Endothelial cell of umbilical vein (primary cell): ENCODE data around the gene LHFPL2. TPM values are rescaled to one million over a fixed set of nuclear protein-coding genes. Genes with fewer than 3 reads are reported as not detected.

Experiments used
- BruUV-seq: library from RNA; stranded (reverse); fragments of 400-500 nt; replicated peaks from 2 replicates; lab custom pipeline; 2021; lab: Mats Ljungman, UMichigan
- CTCF ChIA-PET: fragments of 300-600, 350-600 bp; sonication (Branson Sonifier 250); formaldehyde crosslinking; loops from one replicate; lab custom pipeline; 2021; ENCODE audit warnings: antibody characterized with exemption, inconsistent platforms; lab: Charles Lee
- POLR2A ChIA-PET: fragments of 300-600, 350-600 bp; sonication (Branson Sonifier 250); formaldehyde crosslinking; loops from one replicate; lab custom pipeline; 2021; ENCODE audit warnings: antibody characterized with exemption, inconsistent platforms; lab: Charles Lee
- DNase-seq: peaks from one replicate; pipeline ENCODE4 v3.0.0-alpha.2; 2011; ENCODE audit warnings: low read depth, low spot score
- FAIRE-seq: peaks from 2 replicates; lab custom pipeline; 2011; peaks lifted over from hg19 to GRCh38; lab: Jason Lieb, UNC
- H2AFZ ChIP-seq: 2 replicates; pipeline ENCODE4 v1.6.0; 2012; ENCODE audit warnings: low read depth, low read length, control low read depth, inconsistent platforms
- H3K27ac ChIP-seq: 2 replicates; pipeline ENCODE4 v1.5.1; 2011; ENCODE audit warnings: low read depth, mild to moderate bottlenecking, control low read depth, low read length, moderate library complexity; ENCODE audit not compliant: insufficient read depth
- H3K27me3 ChIP-seq, 2 experiments: 2 replicates each; pipeline versions ENCODE4 v1.6.0 to v1.6.1; 2011; ENCODE audit warnings: low read length in 2 of 2, mixed read lengths in 1 of 2; ENCODE audit not compliant: control insufficient read depth in 2 of 2, insufficient read depth in 2 of 2
- H3K36me3 ChIP-seq, 2 experiments: 2 replicates in 1 of 2; 3 replicates in 1 of 2; pipeline ENCODE4 v1.5.1; 2011; ENCODE audit warnings: low read length in 2 of 2, mild to moderate bottlenecking in 1 of 2, moderate library complexity in 1 of 2; ENCODE audit not compliant: control insufficient read depth in 2 of 2, insufficient read depth in 2 of 2; ENCODE audit errors: extremely low read depth in 1 of 2
- H3K4me1 ChIP-seq: 3 replicates; pipeline ENCODE4 v1.5.1; 2011; ENCODE audit warnings: mild to moderate bottlenecking, low read length; ENCODE audit not compliant: control insufficient read depth, insufficient read depth; ENCODE audit errors: extremely low read depth
- H3K4me2 ChIP-seq: 2 replicates; pipeline ENCODE4 v1.6.1; 2011; ENCODE audit warnings: low read length, control low read depth, mixed read lengths; ENCODE audit not compliant: insufficient read depth
- H3K4me3 ChIP-seq, 3 experiments: fragments of 200-600 bp in 1 of 3; sonication (generic), shearing (Covaris generic) in 1 of 3; replicated peaks in 1 of 3; 2 replicates each; pipeline ENCODE4 v1.5.1; 2011 to 2016; ENCODE audit warnings: control low read depth in 3 of 3, low read length in 3 of 3, mild to moderate bottlenecking in 2 of 3, inconsistent platforms in 1 of 3, low read depth in 1 of 3, moderate library complexity in 1 of 3; ENCODE audit not compliant: insufficient read depth in 1 of 3
- H3K79me2 ChIP-seq: 2 replicates; pipeline ENCODE4 v1.6.0; 2012; ENCODE audit warnings: low read length, inconsistent platforms; ENCODE audit not compliant: control insufficient read depth, insufficient read depth
- H3K9ac ChIP-seq: replicated peaks from 2 replicates; pipeline ENCODE3; 2011; ENCODE audit warnings: low read length, control low read depth; ENCODE audit not compliant: insufficient read depth; ENCODE audit errors: extremely low read depth
- H3K9me1 ChIP-seq: replicated peaks from 3 replicates; pipeline ENCODE4 v1.6.0; 2011; ENCODE audit warnings: mild to moderate bottlenecking, low read length; ENCODE audit not compliant: control insufficient read depth, insufficient read depth; ENCODE audit errors: extremely low read depth
- H3K9me3 ChIP-seq: replicated peaks from 2 replicates; pipeline ENCODE4 v1.5.1; 2012; ENCODE audit warnings: low read length, inconsistent platforms; ENCODE audit not compliant: control insufficient read depth, insufficient read depth
- H4K20me1 ChIP-seq: replicated peaks from 2 replicates; pipeline ENCODE3; 2011; ENCODE audit warnings: mild to moderate bottlenecking, low read length; ENCODE audit not compliant: control insufficient read depth, insufficient read depth; ENCODE audit errors: extremely low read depth
- EZH2 ChIP-seq: IDR thresholded peaks from 2 replicates; pipeline ENCODE4 v1.6.1; 2012; ENCODE audit warnings: borderline replicate concordance, low read depth, mild to moderate bottlenecking, moderate library complexity, low read length, inconsistent platforms; ENCODE audit not compliant: severe bottlenecking
- FOS ChIP-seq: IDR thresholded peaks from 2 replicates; pipeline ENCODE4 v1.6.1; 2011; ENCODE audit warnings: mild to moderate bottlenecking, low read length, moderate library complexity, borderline replicate concordance; ENCODE audit not compliant: insufficient read depth
- GATA2 ChIP-seq: IDR thresholded peaks from 2 replicates; pipeline ENCODE4 v1.7.0; 2011; ENCODE audit warnings: low read depth, mild to moderate bottlenecking, moderate library complexity, mixed read lengths, low read length; ENCODE audit not compliant: insufficient read length, insufficient read depth
- JUN ChIP-seq: IDR thresholded peaks from 2 replicates; pipeline ENCODE4 v1.6.1; 2011; ENCODE audit warnings: borderline replicate concordance, low read depth; ENCODE audit not compliant: insufficient read length, insufficient read depth
- MYC ChIP-seq: IDR thresholded peaks from one replicate; pipeline ENCODE4 v1.6.1; 2011; ENCODE audit warnings: mild to moderate bottlenecking, low read depth, low read length
- POLR2A ChIP-seq: IDR thresholded peaks from 2 replicates; pipeline ENCODE4 v1.6.1; 2012; ENCODE audit warnings: low read depth, mild to moderate bottlenecking, control low read depth, low read length
- POLR2AphosphoS5 ChIP-seq: IDR thresholded peaks from 2 replicates; pipeline ENCODE4 v1.6.1; 2012; ENCODE audit warnings: low read depth, mild to moderate bottlenecking, control low read depth, low read length, moderate library complexity; ENCODE audit not compliant: insufficient read depth
- dilution Hi-C: fragments of 300-500 bp; cut with MboI; formaldehyde crosslinking; loops from one replicate; pipeline ENCODE4 v1.15.0; 2019; ENCODE audit warnings: low sequenced_read_pairs; ENCODE audit not compliant: extremely low pct_ligation_motif_present
- intact Hi-C: fragments of 100-400 bp; cut with micrococcal nuclease; formaldehyde crosslinking; loops from one replicate; pipeline ENCODE4 v1.10.0; 2022
- polyA plus RNA-seq, 4 experiments: library from polyadenylated mRNA; depleted of rRNA in 3 of 4; stranded (reverse) in 3 of 4; unstranded in 1 of 4; fragments of >200 nt; gene quantifications; 2 replicates each; pipeline versions ENCODE4 v1.2.1 to v1.2.3, GENCODE V29; 2011 to 2012; ENCODE audit warnings: missing spikeins in 1 of 4
- total RNA-seq: library from RNA; stranded (reverse); gene quantifications from 2 replicates; pipeline ENCODE4 v1.2.3, GENCODE V29; 2021
- TF ChIP-seq, protein P1 (sequence below): IDR thresholded peaks from 2 replicates; pipeline ENCODE4 v1.6.1; 2011; ENCODE audit not compliant: insufficient read depth, insufficient read length
- TF ChIP-seq, protein P2 (sequence below), 2 donors: IDR thresholded peaks; 1 replicate in 1 of 2; 2 replicates in 1 of 2; pipeline ENCODE4 v1.5.1; 2011; ENCODE audit warnings: low read length in 2 of 2, mild to moderate bottlenecking in 2 of 2, moderate library complexity in 2 of 2, control low read depth in 1 of 2, inconsistent platforms in 1 of 2, low read depth in 1 of 2; ENCODE audit not compliant: insufficient read depth in 1 of 2; ENCODE audit errors: extremely low read depth in 1 of 2

Gene LHFPL2
- total and polyA plus RNA-seq, 2 donors (not counting 3 experiments of a cell fraction or from before 2014, with no cell fraction given), result 9.6 to 36.3 TPM

DNA sequence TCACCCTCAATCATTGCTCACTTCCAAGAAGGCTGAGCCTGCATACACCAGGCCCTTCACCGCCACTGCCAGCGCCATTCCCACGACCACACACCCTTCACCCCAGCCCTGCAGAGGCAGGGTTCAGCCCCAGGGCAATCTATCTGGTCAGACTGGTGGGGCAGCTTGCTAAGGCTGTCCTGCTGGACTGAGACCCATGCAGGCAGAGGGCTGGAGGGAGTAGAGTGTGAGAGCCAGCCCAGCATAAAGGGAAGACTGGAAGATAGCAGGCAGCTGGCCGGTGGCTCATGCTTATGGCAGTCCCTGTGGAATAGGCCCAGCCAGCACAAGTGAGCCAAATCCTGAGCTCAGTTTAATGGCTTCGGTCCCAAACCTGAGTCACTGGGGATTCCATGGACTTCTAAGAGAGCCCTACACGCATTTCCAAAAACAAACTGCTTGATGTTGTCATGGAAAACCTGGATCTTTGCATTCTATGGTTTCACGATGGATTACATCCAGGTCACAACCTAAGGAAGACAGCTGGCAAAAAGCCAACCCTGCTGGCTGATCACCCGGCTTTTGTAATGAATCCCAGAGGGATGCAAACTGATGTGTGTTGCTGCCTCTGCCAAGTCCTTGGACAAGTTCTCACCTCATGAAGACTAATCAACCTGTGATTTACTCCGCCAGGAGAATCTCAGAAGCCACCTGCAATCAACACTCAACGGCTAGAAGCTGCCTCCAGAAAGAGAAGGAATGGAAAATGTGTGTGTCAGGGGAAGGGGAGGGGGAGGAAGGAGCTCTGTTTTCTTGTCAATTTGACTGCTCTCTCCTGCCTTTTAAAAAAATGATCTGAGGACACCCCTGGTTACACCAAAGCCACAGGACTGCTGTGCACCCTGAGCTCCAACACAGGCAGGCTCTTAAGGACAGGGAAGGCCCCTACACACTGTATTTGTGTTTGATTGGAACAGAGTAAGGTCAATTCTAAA lies 143.6 kb downstream of the LHFPL2 start:
- BruUV-seq, result no TSS peak

More for the DNA sequence above, 143.6 kb downstream of the LHFPL2 start:
- Histone ChIP-seq H3K9ac (peak overlapping the region; percentile 57), H3K4me1 (peaks cover 18% of the 10 kb centered on the region), H4K20me1 (no peaks in the 10 kb centered on the region), H3K27ac (peak overlapping the region; percentile 86), H3K9me1 (no peaks in the 10 kb centered on the region), H3K79me2 (peaks cover 4% of the 10 kb centered on the region), H3K9me3 (no peaks in the 10 kb centered on the region), H2AFZ (no peak overlapping the region), H3K4me2 (no peak overlapping the region), H3K4me3 (no peak overlapping the region), H3K27me3 (no peaks in the 10 kb centered on the region), H3K36me3 (peaks cover 0 to 2% of the 10 kb centered on the region in 2 experiments)
- POLR2A ChIA-PET, result interaction anchor here (0.5 to 1.5 kb wide), 7 partner anchors 9 to 1950 kb away, joined by 3 to 7 read pairs (median 3); no protein-coding TSS in a partner anchor
- FAIRE-seq (peak; percentile 89), DNase-seq (peak; percentile 100)
- TF ChIP-seq, protein P1, sequence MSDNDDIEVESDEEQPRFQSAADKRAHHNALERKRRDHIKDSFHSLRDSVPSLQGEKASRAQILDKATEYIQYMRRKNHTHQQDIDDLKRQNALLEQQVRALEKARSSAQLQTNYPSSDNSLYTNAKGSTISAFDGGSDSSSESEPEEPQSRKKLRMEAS, result peak; percentile 21
- no peak for TF ChIP-seq GATA2
- no peak for TF ChIP-seq MYC
- peak; percentile 84 for TF ChIP-seq POLR2AphosphoS5
- no peak for TF ChIP-seq EZH2
- TF ChIP-seq POLR2A, result no peak
- TF ChIP-seq FOS, result peak; percentile 77
- peak; percentile 91 for TF ChIP-seq JUN
- TF ChIP-seq, protein P2, sequence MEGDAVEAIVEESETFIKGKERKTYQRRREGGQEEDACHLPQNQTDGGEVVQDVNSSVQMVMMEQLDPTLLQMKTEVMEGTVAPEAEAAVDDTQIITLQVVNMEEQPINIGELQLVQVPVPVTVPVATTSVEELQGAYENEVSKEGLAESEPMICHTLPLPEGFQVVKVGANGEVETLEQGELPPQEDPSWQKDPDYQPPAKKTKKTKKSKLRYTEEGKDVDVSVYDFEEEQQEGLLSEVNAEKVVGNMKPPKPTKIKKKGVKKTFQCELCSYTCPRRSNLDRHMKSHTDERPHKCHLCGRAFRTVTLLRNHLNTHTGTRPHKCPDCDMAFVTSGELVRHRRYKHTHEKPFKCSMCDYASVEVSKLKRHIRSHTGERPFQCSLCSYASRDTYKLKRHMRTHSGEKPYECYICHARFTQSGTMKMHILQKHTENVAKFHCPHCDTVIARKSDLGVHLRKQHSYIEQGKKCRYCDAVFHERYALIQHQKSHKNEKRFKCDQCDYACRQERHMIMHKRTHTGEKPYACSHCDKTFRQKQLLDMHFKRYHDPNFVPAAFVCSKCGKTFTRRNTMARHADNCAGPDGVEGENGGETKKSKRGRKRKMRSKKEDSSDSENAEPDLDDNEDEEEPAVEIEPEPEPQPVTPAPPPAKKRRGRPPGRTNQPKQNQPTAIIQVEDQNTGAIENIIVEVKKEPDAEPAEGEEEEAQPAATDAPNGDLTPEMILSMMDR (IDR thresholded peaks at IDR 0.05; ENCODE audit: extremely low read depth in 1 of 2, insufficient read depth in 1 of 2, low read depth in 1 of 2, low read length in 2 of 2), result no peak
- dilution Hi-C loops, result no loop called here
- intact Hi-C loops, result loop anchor here (1.0 to 2.0 kb wide), 4 partner anchors 13 to 133 kb away; no protein-coding TSS in a partner anchor
- CTCF ChIA-PET, result interaction anchor here (0.8 to 2.1 kb wide), 25 partner anchors 9 to 395 kb away, joined by 3 to 24 read pairs (median 4); no protein-coding TSS in a partner anchor
